ENCODE measurements around the gene SPEM2. TPM values are rescaled to one million over a fixed set of nuclear protein-coding genes. Genes with fewer than 3 reads are reported as not detected.

SPEM2 gene
- total RNA-seq, 3 donors from 2014 or later = not detected

- intact Hi-C loops (cut with DNase I, micrococcal nuclease) = no loop called here
- Histone ChIP-seq H3K4me3 (no peak overlapping the region), H3K9me3 (no peaks in the 10 kb centered on the region), H3K4me1 (ENCODE audit: low read depth) (no peaks in the 10 kb centered on the region), H3K36me3 (ENCODE audit: low read depth) (no peaks in the 10 kb centered on the region)
- DNase-seq (no peak), ATAC-seq (no peak)
- no peak for TF ChIP-seq CTCF (IDR thresholded peaks at IDR 0.05)
Observed at GRCh38 chr17:7414837-7415236, 10.6 kb upstream of the SPEM2 start.

GRCh38 chr17:7415784-7416183 lies 9.6 kb upstream of the SPEM2 start:
- TF ChIP-seq CTCF (IDR thresholded peaks at IDR 0.05) = no peak
- Histone ChIP-seq H3K4me3 (no peak overlapping the region), H3K9me3 (no peaks in the 10 kb centered on the region), H3K4me1 (ENCODE audit: low read depth) (no peaks in the 10 kb centered on the region), H3K36me3 (ENCODE audit: low read depth) (no peaks in the 10 kb centered on the region)
- intact Hi-C loops (cut with DNase I, micrococcal nuclease) = no loop called here
- DNase-seq (no peak), ATAC-seq (no peak)

GRCh38 chr17:7416323-7416722 lies 9.1 kb upstream of the SPEM2 start:
- DNase-seq (no peak), ATAC-seq (no peak)
- TF ChIP-seq CTCF (IDR thresholded peaks at IDR 0.05) = no peak
- Histone ChIP-seq H3K4me1 (ENCODE audit: low read depth) (no peaks in the 10 kb centered on the region), H3K4me3 (no peak overlapping the region), H3K36me3 (ENCODE audit: low read depth) (no peaks in the 10 kb centered on the region), H3K9me3 (no peaks in the 10 kb centered on the region)
- intact Hi-C loops (cut with DNase I, micrococcal nuclease) = no loop called here

- no peaks in the 10 kb centered on the region for H3K4me1 ChIP-seq (ENCODE audit: low read depth)
- intact Hi-C loops (cut with DNase I, micrococcal nuclease) = no loop called here
- no peak overlapping the region for H3K4me3 ChIP-seq
- ATAC-seq (no peak), DNase-seq (no peak)
- TF ChIP-seq CTCF (IDR thresholded peaks at IDR 0.05) = no peak
- no peaks in the 10 kb centered on the region for H3K9me3 ChIP-seq
- H3K36me3 ChIP-seq (ENCODE audit: low read depth) = no peaks in the 10 kb centered on the region
Observed at GRCh38 chr17:7417056-7417655, 8.3 kb upstream of the SPEM2 start.

- no peaks in the 10 kb centered on the region for H3K36me3 ChIP-seq (ENCODE audit: low read depth)
- H3K9me3 ChIP-seq = no peaks in the 10 kb centered on the region
- DNase-seq (no peak), ATAC-seq (no peak)
- intact Hi-C loops (cut with DNase I, micrococcal nuclease) = no loop called here
- no peaks in the 10 kb centered on the region for H3K4me1 ChIP-seq (ENCODE audit: low read depth)
- H3K4me3 ChIP-seq = no peak overlapping the region
- TF ChIP-seq CTCF (IDR thresholded peaks at IDR 0.05) = no peak
Observed at GRCh38 chr17:7418472-7419152, 6.8 kb upstream of the SPEM2 start.
